ENCODE measurements around the gene ARHGAP4.

DNA sequence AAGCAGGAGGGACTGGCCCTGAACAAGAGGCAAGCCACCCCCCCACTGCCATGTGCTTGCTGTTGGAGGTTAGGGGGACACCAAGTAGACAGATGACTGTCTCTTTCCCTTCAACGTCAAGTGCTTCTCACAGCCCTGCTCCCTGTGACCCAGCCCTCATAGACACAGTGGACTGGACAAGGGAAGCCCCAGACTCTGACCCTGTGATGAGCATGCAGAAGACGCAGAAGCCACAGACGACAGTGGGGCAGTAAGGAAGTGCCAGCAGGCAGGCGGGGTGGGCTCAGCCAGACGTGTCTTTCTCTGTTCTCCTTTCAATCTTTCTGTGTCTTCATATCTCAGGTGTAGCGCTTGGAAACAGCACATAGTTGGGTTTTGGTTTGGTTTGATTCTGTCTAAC, 37.7 kb downstream of the ARHGAP4 start:
- TF ChIP-seq, protein P1, sequence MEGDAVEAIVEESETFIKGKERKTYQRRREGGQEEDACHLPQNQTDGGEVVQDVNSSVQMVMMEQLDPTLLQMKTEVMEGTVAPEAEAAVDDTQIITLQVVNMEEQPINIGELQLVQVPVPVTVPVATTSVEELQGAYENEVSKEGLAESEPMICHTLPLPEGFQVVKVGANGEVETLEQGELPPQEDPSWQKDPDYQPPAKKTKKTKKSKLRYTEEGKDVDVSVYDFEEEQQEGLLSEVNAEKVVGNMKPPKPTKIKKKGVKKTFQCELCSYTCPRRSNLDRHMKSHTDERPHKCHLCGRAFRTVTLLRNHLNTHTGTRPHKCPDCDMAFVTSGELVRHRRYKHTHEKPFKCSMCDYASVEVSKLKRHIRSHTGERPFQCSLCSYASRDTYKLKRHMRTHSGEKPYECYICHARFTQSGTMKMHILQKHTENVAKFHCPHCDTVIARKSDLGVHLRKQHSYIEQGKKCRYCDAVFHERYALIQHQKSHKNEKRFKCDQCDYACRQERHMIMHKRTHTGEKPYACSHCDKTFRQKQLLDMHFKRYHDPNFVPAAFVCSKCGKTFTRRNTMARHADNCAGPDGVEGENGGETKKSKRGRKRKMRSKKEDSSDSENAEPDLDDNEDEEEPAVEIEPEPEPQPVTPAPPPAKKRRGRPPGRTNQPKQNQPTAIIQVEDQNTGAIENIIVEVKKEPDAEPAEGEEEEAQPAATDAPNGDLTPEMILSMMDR (IDR thresholded peaks at IDR 0.05; ENCODE audit: low read length), result no peak
- TF ChIP-seq EZH2 (IDR thresholded peaks at IDR 0.05; ENCODE audit: borderline replicate concordance, low read length), result no peak
